ENCODE measurements around the gene GIT2. TPM values are rescaled to one million over a fixed set of nuclear protein-coding genes. Genes with fewer than 3 reads are reported as not detected.

GIT2 gene
- total and polyA plus RNA-seq, 2 of the 13 experiments (the other 11 are each of a cell fraction or from before 2014, with no cell fraction given) = 18.4 to 19.8 TPM

DNA sequence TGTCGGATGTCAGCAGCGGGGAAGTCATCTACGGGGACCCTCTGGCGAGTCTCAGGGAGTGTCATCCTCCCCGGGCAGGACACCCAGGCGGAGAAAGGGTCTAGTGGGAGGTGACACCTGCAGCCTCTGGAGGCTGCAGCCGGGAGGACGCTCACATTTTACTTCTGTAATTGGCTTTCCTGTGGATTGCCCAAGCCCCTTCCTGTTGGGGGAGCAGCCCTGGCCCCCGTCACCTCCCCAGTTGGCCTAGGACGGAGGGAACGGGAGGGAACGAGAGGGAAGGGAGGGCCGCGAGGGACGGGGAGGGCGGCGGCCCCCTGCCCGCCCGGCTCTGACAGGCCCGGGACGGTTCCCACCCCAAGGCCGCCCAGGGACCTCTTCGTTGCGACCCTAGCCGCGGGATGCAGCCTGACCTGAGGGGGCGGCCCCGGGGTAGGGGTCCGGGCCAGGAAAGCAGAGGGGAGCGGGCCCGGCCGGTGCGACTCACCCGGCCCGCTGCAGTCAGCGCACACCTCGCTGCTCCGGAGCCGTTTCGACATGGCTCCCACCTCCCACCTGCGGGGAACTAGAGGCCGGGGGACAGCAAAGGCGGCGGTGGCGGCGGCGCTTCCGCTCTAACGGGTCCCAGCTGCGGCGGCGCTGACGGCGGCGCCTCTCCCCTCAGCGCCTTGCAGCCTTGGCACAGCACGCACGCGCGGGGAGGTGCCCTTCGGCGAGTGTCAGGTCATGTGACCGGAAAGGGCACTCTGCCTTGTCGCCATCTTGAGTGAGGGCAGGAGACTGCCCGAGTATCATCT is at the start of gene GIT2 (continued):
- peak; percentile 78 for TF ChIP-seq NR2C2 (CRISPR knock-in tag; IDR thresholded peaks at IDR 0.05; ENCODE audit: borderline replicate concordance)
- peak; percentile 62; the same call in 1 of the 2 replicates for TF ChIP-seq DMAP1 (CRISPR knock-in tag; IDR thresholded peaks at IDR 0.05)
- no peak for TF ChIP-seq ZNF549 (CRISPR knock-in tag; IDR thresholded peaks at IDR 0.05)
- TF ChIP-seq ZMAT3 (CRISPR knock-in tag; conservative IDR thresholded peaks at IDR 0.05) = no peak; the same call in 1 of the 2 replicates
- TF ChIP-seq ZNF136 (CRISPR knock-in tag; IDR thresholded peaks at IDR 0.05; ENCODE audit: low read depth) = 0 out of 2 replicates have a peak, but pooled peaks have one; percentile 53
- TF ChIP-seq FOXC1 (CRISPR knock-in tag; IDR thresholded peaks at IDR 0.05; ENCODE audit: borderline replicate concordance) = peak; percentile 58; the same call in 1 of the 2 replicates
- TF ChIP-seq ZFP36L2 (CRISPR knock-in tag; IDR thresholded peaks at IDR 0.05) = no peak
- TF ChIP-seq, protein P1, sequence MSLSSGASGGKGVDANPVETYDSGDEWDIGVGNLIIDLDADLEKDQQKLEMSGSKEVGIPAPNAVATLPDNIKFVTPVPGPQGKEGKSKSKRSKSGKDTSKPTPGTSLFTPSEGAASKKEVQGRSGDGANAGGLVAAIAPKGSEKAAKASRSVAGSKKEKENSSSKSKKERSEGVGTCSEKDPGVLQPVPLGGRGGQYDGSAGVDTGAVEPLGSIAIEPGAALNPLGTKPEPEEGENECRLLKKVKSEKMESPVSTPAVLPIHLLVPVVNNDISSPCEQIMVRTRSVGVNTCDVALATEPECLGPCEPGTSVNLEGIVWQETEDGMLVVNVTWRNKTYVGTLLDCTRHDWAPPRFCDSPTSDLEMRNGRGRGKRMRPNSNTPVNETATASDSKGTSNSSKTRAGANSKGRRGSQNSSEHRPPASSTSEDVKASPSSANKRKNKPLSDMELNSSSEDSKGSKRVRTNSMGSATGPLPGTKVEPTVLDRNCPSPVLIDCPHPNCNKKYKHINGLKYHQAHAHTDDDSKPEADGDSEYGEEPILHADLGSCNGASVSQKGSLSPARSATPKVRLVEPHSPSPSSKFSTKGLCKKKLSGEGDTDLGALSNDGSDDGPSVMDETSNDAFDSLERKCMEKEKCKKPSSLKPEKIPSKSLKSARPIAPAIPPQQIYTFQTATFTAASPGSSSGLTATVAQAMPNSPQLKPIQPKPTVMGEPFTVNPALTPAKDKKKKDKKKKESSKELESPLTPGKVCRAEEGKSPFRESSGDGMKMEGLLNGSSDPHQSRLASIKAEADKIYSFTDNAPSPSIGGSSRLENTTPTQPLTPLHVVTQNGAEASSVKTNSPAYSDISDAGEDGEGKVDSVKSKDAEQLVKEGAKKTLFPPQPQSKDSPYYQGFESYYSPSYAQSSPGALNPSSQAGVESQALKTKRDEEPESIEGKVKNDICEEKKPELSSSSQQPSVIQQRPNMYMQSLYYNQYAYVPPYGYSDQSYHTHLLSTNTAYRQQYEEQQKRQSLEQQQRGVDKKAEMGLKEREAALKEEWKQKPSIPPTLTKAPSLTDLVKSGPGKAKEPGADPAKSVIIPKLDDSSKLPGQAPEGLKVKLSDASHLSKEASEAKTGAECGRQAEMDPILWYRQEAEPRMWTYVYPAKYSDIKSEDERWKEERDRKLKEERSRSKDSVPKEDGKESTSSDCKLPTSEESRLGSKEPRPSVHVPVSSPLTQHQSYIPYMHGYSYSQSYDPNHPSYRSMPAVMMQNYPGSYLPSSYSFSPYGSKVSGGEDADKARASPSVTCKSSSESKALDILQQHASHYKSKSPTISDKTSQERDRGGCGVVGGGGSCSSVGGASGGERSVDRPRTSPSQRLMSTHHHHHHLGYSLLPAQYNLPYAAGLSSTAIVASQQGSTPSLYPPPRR (CRISPR knock-in tag; IDR thresholded peaks at IDR 0.05; ENCODE audit: borderline replicate concordance) = peak; percentile 34; the same call in 1 of the 2 replicates
- TF ChIP-seq ZNF256 (CRISPR knock-in tag; conservative IDR thresholded peaks at IDR 0.05) = no peak
- TF ChIP-seq, protein P2, sequence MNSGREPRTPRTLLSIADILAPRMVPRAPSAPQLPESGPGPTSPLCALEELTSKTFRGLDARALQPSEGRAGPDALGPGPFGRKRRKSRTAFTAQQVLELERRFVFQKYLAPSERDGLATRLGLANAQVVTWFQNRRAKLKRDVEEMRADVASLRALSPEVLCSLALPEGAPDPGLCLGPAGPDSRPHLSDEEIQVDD (CRISPR knock-in tag; IDR thresholded peaks at IDR 0.05; ENCODE audit: borderline replicate concordance) = no peak
- TF ChIP-seq NFE2L1 (CRISPR knock-in tag; IDR thresholded peaks at IDR 0.05; ENCODE audit: borderline replicate concordance) = no peak
- TF ChIP-seq RBFOX2 (IDR thresholded peaks at IDR 0.05; ENCODE audit: low read depth, low read length) = peak; percentile 90
- TF ChIP-seq, protein P3, sequence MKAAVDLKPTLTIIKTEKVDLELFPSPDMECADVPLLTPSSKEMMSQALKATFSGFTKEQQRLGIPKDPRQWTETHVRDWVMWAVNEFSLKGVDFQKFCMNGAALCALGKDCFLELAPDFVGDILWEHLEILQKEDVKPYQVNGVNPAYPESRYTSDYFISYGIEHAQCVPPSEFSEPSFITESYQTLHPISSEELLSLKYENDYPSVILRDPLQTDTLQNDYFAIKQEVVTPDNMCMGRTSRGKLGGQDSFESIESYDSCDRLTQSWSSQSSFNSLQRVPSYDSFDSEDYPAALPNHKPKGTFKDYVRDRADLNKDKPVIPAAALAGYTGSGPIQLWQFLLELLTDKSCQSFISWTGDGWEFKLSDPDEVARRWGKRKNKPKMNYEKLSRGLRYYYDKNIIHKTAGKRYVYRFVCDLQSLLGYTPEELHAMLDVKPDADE (CRISPR knock-in tag; IDR thresholded peaks at IDR 0.05) = no peak
- TF ChIP-seq, protein P4, sequence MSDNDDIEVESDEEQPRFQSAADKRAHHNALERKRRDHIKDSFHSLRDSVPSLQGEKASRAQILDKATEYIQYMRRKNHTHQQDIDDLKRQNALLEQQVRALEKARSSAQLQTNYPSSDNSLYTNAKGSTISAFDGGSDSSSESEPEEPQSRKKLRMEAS (IDR thresholded peaks at IDR 0.05) = 0 out of 2 replicates have a peak, but pooled peaks have one; percentile 65
- TF ChIP-seq, protein P5, sequence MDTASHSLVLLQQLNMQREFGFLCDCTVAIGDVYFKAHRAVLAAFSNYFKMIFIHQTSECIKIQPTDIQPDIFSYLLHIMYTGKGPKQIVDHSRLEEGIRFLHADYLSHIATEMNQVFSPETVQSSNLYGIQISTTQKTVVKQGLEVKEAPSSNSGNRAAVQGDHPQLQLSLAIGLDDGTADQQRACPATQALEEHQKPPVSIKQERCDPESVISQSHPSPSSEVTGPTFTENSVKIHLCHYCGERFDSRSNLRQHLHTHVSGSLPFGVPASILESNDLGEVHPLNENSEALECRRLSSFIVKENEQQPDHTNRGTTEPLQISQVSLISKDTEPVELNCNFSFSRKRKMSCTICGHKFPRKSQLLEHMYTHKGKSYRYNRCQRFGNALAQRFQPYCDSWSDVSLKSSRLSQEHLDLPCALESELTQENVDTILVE (CRISPR knock-in tag; IDR thresholded peaks at IDR 0.05) = no peak
- TF ChIP-seq, protein P6, sequence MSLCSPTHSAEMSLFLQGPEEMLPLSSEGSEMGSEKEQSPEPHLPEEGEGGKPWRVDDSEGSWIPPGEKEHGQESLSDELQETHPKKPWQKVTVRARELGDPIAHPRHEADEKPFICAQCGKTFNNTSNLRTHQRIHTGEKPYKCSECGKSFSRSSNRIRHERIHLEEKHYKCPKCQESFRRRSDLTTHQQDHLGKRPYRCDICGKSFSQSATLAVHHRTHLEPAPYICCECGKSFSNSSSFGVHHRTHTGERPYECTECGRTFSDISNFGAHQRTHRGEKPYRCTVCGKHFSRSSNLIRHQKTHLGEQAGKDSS (CRISPR knock-in tag; IDR thresholded peaks at IDR 0.05; ENCODE audit: borderline replicate concordance, low read depth) = peak; percentile 61; the same call in 1 of the 2 replicates
- TF ChIP-seq MED13 (CRISPR knock-in tag; IDR thresholded peaks at IDR 0.05) = no peak
- no peak for TF ChIP-seq ZNF703 (CRISPR knock-in tag; IDR thresholded peaks at IDR 0.05; ENCODE audit: borderline replicate concordance)
- no peak for TF ChIP-seq ZNF674 (CRISPR knock-in tag; IDR thresholded peaks at IDR 0.05; ENCODE audit: low read depth)
- no peak for TF ChIP-seq ZFAT (CRISPR knock-in tag; conservative IDR thresholded peaks at IDR 0.05)

All from HepG2 (cell line).